ELF-1 (cell line): ENCODE data around the gene ANKRD33.
"Not testable (repeated sequence)": the region's sequence is repeated elsewhere in the genome, so short reads cannot be mapped to it uniquely, and the experiment has no call there.

Experiments used
- DNase-seq: peaks from one replicate; pipeline ENCODE4 v3.0.0-alpha.2; 2016; ENCODE audit warnings: low read depth, low spot score

Gene ANKRD33

GRCh38 chr12:51879102-51879501, 8.8 kb upstream of the ANKRD33 start:
- no peak for DNase-seq

DNA sequence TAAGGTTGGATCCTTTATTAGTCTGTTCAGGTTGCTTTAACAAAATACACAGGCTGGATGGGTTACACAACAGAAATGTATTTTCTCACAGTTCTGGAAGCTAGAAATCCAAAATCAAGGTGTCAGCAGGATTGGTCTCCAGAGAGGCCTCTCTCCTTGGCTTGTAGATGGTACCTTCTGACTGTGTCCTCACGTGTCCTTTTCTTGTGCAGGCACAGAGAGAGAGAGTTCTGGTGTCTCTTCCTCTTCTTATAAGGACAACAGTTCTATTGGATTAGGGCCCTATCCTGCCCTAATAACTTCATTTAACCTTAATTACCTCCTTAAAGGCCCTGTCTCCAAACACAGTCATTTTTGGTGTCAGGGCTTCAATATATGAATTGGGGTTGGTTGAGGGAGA, 4.6 kb upstream of the ANKRD33 start:
- no peak for DNase-seq

DNA sequence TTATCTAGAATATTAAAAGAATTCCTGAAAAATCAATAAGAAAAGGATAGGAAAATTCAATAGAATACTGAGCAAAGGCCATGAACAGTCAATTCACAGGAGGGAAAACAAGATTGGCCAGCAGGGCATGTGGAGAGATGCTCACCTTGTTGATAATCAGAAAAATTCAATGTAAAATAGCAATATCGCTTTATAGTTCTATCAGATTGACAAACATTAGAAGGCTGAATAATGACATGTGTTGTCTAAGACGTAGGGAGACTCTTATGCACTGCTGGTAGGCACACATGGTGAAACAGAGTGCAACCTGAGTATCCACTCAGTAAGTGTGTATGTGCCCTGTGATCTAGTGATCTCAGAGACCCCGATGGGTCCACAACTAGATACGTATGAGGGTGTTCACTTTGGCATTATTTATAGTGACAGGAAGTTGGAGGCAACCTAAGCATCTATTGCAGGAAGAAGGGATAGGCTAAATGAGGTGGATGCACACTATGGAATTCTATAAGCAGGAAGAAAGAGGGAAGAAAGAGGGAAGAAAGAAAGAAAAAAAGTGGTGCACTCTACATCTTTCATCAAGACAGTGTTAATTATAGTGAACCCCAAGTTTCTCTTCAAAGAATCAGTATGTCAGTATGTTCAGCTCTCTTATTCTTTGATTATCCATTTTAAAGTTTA, 3.8 kb upstream of the ANKRD33 start:
- DNase-seq: no peak

GRCh38 chr12:51884676-51885229, 3.1 kb upstream of the ANKRD33 start:
- peak; percentile 73 for DNase-seq

GRCh38 chr12:51885294-51886020, 2.4 kb upstream of the ANKRD33 start:
- DNase-seq: not testable (repeated sequence)

DNA sequence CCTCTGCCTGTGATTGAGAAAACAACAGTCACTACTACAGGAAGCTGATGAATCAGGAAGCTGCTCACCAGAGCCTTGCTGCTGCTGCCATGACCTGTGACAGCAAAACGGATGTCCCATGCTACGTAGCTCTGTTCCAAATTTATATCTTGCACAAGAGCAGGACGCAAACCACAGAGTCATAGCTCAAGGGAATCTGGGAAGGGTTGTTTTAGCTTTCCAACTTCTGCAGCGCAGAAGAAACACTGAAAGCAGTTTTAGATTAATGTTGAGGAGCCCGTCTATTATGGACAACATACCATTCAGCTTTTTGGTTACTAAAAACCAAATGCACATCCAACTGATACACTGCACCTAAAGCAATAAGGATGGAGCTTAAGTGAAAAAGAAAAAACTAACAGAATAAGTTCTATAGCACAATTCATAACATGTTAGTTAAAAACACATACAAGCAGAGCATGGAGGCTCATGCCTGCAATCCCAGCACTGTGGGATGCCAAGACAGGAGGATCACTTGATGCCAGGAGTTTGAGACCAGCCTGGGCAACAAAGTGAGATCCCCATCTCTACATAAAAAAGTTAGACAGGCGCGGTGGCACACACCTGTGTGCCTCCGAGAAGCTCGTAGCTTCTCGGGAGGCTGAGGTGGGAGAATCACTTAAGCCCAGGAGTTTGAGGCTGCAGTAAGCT, 1.7 kb upstream of the ANKRD33 start:
- no peak for DNase-seq

DNA sequence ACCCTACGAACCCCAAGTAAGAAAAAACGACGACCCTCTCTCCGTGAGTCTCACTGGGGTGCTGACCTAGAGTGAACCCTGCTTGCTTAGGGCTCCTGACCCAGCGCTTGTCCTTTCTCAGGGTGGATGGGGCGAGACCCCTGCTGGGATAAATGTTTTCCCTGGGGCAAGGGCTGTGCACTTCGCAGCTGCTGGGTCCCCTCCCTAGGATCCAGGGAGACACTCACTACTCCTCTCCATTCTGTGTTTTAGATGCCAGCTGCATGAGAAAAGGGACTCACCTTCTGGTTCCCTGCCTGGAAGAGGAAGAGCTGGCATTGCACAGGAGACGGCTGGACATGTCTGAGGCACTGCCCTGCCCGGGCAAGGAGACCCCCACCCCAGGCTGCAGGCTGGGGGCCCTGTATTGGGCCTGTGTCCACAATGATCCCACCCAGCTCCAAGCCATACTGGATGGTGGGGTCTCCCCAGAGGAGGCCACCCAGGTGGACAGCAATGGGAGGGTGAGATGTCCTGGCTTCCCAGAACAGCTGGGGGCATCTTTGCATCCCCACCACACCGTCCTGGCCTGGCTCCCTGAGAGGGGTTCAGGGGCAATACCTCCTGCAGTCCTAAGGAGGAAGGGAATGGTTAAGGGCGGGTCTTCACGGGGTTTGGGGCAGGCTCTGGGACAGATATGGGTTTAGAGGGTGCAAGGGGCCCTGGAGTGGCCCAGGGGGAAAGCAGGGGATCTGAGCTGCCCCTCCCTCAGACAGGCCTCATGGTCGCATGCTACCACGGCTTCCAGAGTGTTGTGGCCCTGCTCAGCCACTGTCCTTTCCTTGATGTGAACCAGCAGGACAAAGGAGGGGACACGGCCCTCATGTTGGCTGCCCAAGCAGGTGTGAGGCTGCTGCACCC, 663 bp downstream of the ANKRD33 start:
- no peak for DNase-seq

- no peak for DNase-seq
These were observed 1.6 kb downstream of the ANKRD33 start for GRCh38 chr12:51889216-51890132.

DNA sequence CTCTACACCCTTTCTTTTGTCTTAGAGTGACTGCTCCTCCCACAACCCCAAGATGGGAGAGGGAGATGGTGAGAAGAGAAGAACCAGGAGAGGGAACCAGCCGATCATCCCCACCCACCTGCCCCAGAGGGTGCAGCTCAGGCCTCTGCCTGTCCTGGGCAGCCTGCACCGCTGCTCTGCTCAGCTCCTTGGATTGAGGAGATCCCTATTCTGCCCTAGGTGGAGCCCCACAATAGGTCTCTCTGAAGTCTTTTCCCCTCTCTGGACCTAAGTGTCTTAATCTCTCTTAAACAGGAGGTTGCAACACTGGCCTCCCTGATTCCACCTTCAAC, 2.2 kb downstream of the ANKRD33 start:
- DNase-seq: no peak

- no peak for DNase-seq
These were observed 2.7 kb downstream of the ANKRD33 start for GRCh38 chr12:51890511-51891171.

- DNase-seq: no peak
These were observed 3.9 kb downstream of the ANKRD33 start for GRCh38 chr12:51891843-51892242.

DNA sequence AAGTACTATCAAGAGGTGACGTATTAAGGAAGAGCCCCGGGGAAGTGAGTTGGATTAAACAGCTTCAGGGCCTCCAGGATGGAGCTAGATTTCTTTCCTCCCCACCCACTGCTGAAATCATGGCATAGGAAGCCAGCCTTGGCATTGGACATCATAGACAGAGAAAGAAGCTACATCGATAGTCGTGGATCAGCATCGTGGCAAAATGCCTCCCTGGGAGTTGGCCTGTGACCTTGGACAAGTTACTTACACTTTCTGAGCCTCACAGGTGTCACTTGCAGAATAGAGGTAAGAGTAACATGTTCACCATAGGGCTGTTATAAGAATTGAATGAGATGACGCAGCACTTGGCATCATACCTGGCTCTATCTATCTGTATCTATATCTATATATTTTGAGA, 5.9 kb downstream of the ANKRD33 start:
- no peak for DNase-seq

GRCh38 chr12:51895378-51896135, 7.7 kb downstream of the ANKRD33 start:
- DNase-seq: no peak

DNA sequence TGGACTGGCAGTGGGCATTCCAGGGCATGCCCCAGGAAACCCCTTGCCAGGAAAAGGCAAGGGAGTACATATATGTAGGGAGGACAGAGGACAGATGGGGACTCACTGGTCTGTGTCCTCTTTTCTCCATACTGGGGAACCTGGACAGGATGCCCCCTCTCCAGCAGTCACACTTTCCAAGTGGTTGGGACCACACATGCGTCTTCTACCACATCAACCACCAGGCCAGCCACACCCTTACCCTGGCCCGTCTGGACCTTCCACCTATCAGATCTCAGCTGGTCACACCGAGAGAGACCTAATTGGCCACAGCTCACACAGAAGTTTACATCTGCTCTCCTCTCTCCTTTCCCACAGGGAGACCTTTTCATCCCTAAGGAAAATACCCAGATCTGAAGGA, 8.3 kb downstream of the ANKRD33 start:
- no peak for DNase-seq

- DNase-seq: no peak
These were observed 9.3 kb downstream of the ANKRD33 start for GRCh38 chr12:51897181-51897580.

- DNase-seq: no peak
These were observed 10.6 kb downstream of the ANKRD33 start for GRCh38 chr12:51898506-51898905.

DNA sequence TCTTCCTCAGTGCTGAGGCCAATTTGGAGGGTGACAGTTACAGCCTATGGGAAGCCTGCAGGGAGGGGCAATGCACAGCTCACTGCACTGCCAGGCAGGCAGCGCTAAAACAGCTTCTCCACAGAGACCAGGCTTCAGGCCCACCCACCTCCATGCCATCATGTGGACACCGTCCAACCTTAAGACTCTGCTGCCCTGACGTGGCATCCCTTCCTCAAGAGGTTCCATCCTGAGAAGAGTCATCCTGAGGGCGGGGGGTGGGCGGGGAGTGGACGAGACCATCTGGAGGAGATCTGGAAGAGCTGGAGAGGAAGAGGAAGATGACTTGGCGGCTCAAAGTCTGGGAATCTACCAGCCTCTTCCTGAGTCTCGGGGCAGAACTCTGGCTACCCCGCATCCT, 11.0 kb downstream of the ANKRD33 start:
- no peak for DNase-seq

DNA sequence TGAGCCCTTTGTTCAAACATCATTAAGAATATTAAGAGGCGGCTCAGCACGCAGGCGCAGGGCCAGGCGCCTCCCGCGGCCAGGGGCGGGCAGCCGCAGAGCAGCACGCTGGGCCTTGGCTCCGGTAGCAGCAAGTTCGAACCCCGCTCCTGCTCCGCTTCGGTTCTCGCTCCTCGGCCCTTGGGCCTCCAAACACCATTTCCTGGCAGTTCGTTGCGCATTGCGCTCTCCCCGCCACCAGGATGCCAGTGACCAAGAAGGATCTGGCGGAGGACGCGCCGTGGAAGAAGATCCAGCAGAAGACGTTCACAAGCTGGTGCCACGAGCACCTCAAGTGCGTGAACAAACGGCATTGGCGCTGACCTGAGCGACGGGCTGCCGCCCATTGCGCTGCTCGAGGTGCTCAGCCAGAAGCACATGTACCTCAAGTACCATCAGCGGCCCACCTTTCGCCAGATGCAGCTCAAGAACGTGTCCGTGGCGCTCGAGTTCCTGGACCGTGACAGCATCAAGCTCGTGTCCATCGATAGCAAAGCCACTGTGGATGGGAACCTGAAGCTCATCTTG, 12.5 kb downstream of the ANKRD33 start:
- DNase-seq: no peak
